IPS-18c (cell line): Measurements from ENCODE around the gene CABLES1.
"Not testable (repeated sequence)": the region's sequence is repeated elsewhere in the genome, so short reads cannot be mapped to it uniquely, and the experiment has no call there.

Source experiments
- H3K4me3 ChIP-seq: 2 replicates; pipeline ENCODE4 v1.7.0; 2013; ENCODE audit warnings: low read depth, mild to moderate bottlenecking, low read length, moderate library complexity; ENCODE audit not compliant: insufficient read depth
- H3K9me3 ChIP-seq: one replicate; pipeline ENCODE4 v1.6.1; 2013; ENCODE audit warnings: mild to moderate bottlenecking, low read length, moderate library complexity; ENCODE audit not compliant: control insufficient read depth, insufficient read depth

The CABLES1 gene

GRCh38 chr18:23106575-23106974 lies 28.7 kb upstream of the CABLES1 start:
- H3K4me3 ChIP-seq = no peak overlapping the region

GRCh38 chr18:23107718-23108117 lies 27.6 kb upstream of the CABLES1 start:
- no peak overlapping the region for H3K4me3 ChIP-seq
- H3K9me3 ChIP-seq = no peaks in the 10 kb centered on the region

More at GRCh38 chr18:23106575-23106974, 28.7 kb upstream of the CABLES1 start:
- H3K9me3 ChIP-seq = no peaks in the 10 kb centered on the region

- Histone ChIP-seq H3K4me3 (no peak overlapping the region), H3K9me3 (no peaks in the 10 kb centered on the region)
Observed at GRCh38 chr18:23108496-23108895, 26.8 kb upstream of the CABLES1 start.

GRCh38 chr18:23109163-23109562 lies 26.1 kb upstream of the CABLES1 start:
- not testable (repeated sequence) for H3K4me3 ChIP-seq, H3K9me3 ChIP-seq

GRCh38 chr18:23113576-23113975 lies 21.7 kb upstream of the CABLES1 start:
- no peaks in the 10 kb centered on the region for H3K9me3 ChIP-seq
- H3K4me3 ChIP-seq = no peak overlapping the region

GRCh38 chr18:23114171-23114881 lies 21.0 kb upstream of the CABLES1 start:
- Histone ChIP-seq H3K9me3 (no peaks in the 10 kb centered on the region), H3K4me3 (no peak overlapping the region)

GRCh38 chr18:23114911-23115310 lies 20.4 kb upstream of the CABLES1 start:
- no peak overlapping the region for H3K4me3 ChIP-seq
- H3K9me3 ChIP-seq = no peaks in the 10 kb centered on the region

GRCh38 chr18:23115683-23116096 lies 19.6 kb upstream of the CABLES1 start:
- H3K4me3 ChIP-seq = no peak overlapping the region

GRCh38 chr18:23121133-23121532 lies 14.2 kb upstream of the CABLES1 start:
- H3K4me3 ChIP-seq = no peak overlapping the region
- H3K9me3 ChIP-seq = peaks cover 4% of the 10 kb centered on the region

More at GRCh38 chr18:23115683-23116096, 19.6 kb upstream of the CABLES1 start:
- H3K9me3 ChIP-seq = no peaks in the 10 kb centered on the region

- H3K9me3 ChIP-seq = peaks cover 4% of the 10 kb centered on the region
- H3K4me3 ChIP-seq = no peak overlapping the region
Observed at GRCh38 chr18:23122334-23123229, 12.7 kb upstream of the CABLES1 start.

- Histone ChIP-seq H3K4me3 (no peak overlapping the region), H3K9me3 (peaks cover 3% of the 10 kb centered on the region)
Observed at GRCh38 chr18:23126376-23127056, 8.8 kb upstream of the CABLES1 start.

- no peak overlapping the region for H3K4me3 ChIP-seq
- no peaks in the 10 kb centered on the region for H3K9me3 ChIP-seq
Observed at GRCh38 chr18:23127090-23127489, 8.2 kb upstream of the CABLES1 start.

GRCh38 chr18:23129355-23130002 lies 5.8 kb upstream of the CABLES1 start:
- H3K9me3 ChIP-seq = no peaks in the 10 kb centered on the region
- H3K4me3 ChIP-seq = no peak overlapping the region

- H3K9me3 ChIP-seq = no peaks in the 10 kb centered on the region
- no peak overlapping the region for H3K4me3 ChIP-seq
Observed at GRCh38 chr18:23131693-23132319, 3.5 kb upstream of the CABLES1 start.

- no peaks in the 10 kb centered on the region for H3K9me3 ChIP-seq
- peak overlapping the region; percentile 71 for H3K4me3 ChIP-seq
Observed at GRCh38 chr18:23133860-23134779, 1.2 kb upstream of the CABLES1 start.
